Mesenchymal stem cell (in vitro differentiated cells and primary cell): ENCODE results near the gene FNDC10.

Experiments used
- DNase-seq: peaks from one replicate; pipeline ENCODE4 v3.0.0-alpha.2; 2013
- H2AFZ ChIP-seq: one replicate; pipeline ENCODE4 v1.6.1; 2013; ENCODE audit warnings: low read depth, mild to moderate bottlenecking, control low read depth, inconsistent platforms, low read length, moderate library complexity
- H2AK5ac ChIP-seq: 2 replicates; pipeline ENCODE4 v1.6.1; 2013; ENCODE audit warnings: low read length, moderate library complexity, mild to moderate bottlenecking, inconsistent platforms; ENCODE audit not compliant: severe bottlenecking
- H2BK120ac ChIP-seq: one replicate; pipeline ENCODE4 v1.6.1; 2013; ENCODE audit warnings: low read depth, mild to moderate bottlenecking, inconsistent platforms, low read length, moderate library complexity
- H2BK12ac ChIP-seq, 2 experiments: one replicate each; pipeline ENCODE4 v1.6.1; 2013; ENCODE audit warnings: inconsistent platforms in 2 of 2, low read length in 2 of 2, mild to moderate bottlenecking in 2 of 2, moderate library complexity in 2 of 2, control low read depth in 1 of 2
- H2BK15ac ChIP-seq: one replicate; pipeline ENCODE4 v1.6.1; 2013; ENCODE audit warnings: mild to moderate bottlenecking, low read depth, inconsistent platforms; ENCODE audit not compliant: poor library complexity, severe bottlenecking
- H2BK5ac ChIP-seq: 2 replicates; pipeline ENCODE4 v1.6.1; 2013; ENCODE audit warnings: low read depth, mild to moderate bottlenecking, low read length, control low read depth, inconsistent platforms; ENCODE audit not compliant: poor library complexity, severe bottlenecking
- H3K14ac ChIP-seq, 2 experiments: one replicate each; pipeline ENCODE4 v1.6.1; 2013; ENCODE audit warnings: inconsistent platforms in 2 of 2, low read length in 2 of 2, control low read depth in 1 of 2, mild to moderate bottlenecking in 1 of 2, moderate library complexity in 1 of 2
- H3K18ac ChIP-seq, 2 experiments: one replicate each; pipeline ENCODE4 v1.6.1; 2013; ENCODE audit warnings: inconsistent platforms in 2 of 2, low read length in 2 of 2, control low read depth in 1 of 2, low read depth in 1 of 2, mild to moderate bottlenecking in 1 of 2
- H3K23ac ChIP-seq, 2 experiments: one replicate each; pipeline ENCODE4 v1.6.1; 2013; ENCODE audit warnings: inconsistent platforms in 2 of 2, low read length in 2 of 2, mild to moderate bottlenecking in 2 of 2, moderate library complexity in 2 of 2, control low read depth in 1 of 2
- H3K27ac ChIP-seq: 2 replicates; pipeline ENCODE4 v1.5.1; 2013; ENCODE audit warnings: mild to moderate bottlenecking, moderate library complexity, low read length, control low read depth, inconsistent platforms; ENCODE audit not compliant: poor library complexity, severe bottlenecking
- H3K27me3 ChIP-seq, 2 experiments: 2 replicates each; pipeline versions ENCODE4 v1.6.1 to v1.7.0; 2013; ENCODE audit warnings: low read length in 2 of 2, mild to moderate bottlenecking in 2 of 2, moderate library complexity in 2 of 2, control low read depth in 1 of 2, inconsistent platforms in 1 of 2; ENCODE audit not compliant: control insufficient read depth in 1 of 2, insufficient read depth in 1 of 2
- H3K36me3 ChIP-seq, 2 experiments: 2 replicates each; pipeline versions ENCODE4 v1.6.1 to v1.7.0; 2013; ENCODE audit warnings: low read length in 2 of 2, control low read depth in 1 of 2, inconsistent platforms in 1 of 2, low read depth in 1 of 2, mild to moderate bottlenecking in 1 of 2; ENCODE audit not compliant: insufficient read depth in 2 of 2, control insufficient read depth in 1 of 2
- H3K4ac ChIP-seq, 2 experiments: one replicate each; pipeline ENCODE4 v1.6.1; 2013; ENCODE audit warnings: inconsistent platforms in 2 of 2, low read length in 2 of 2, mild to moderate bottlenecking in 2 of 2, moderate library complexity in 2 of 2, control low read depth in 1 of 2, low read depth in 1 of 2
- H3K4me1 ChIP-seq: 2 replicates; pipeline ENCODE4 v1.6.1; 2013; ENCODE audit warnings: low read depth, low read length, control low read depth; ENCODE audit not compliant: control insufficient read depth, insufficient read depth
- H3K4me2 ChIP-seq: 2 replicates; pipeline ENCODE4 v1.6.1; 2013; ENCODE audit warnings: low read length, mild to moderate bottlenecking, inconsistent platforms; ENCODE audit not compliant: poor library complexity, severe bottlenecking
- H3K4me3 ChIP-seq, 2 experiments: 2 replicates each; pipeline versions ENCODE4 v1.5.1 to v1.7.0; 2013; ENCODE audit warnings: low read length in 2 of 2, mild to moderate bottlenecking in 2 of 2, control low read depth in 1 of 2, low read depth in 1 of 2; ENCODE audit not compliant: insufficient read depth in 1 of 2
- H3K79me1 ChIP-seq: replicated peaks from 2 replicates; pipeline ENCODE4 v1.6.1; 2013; ENCODE audit warnings: mild to moderate bottlenecking, control low read depth, low read length, inconsistent platforms; ENCODE audit not compliant: poor library complexity, severe bottlenecking
- H3K9ac ChIP-seq: 2 replicates; pipeline ENCODE4 v1.7.0; 2013; ENCODE audit warnings: mild to moderate bottlenecking, low read length, moderate library complexity
- H3K9me3 ChIP-seq: 2 replicates; pipeline ENCODE4 v1.7.0; 2013; ENCODE audit warnings: mild to moderate bottlenecking, low read length; ENCODE audit not compliant: control insufficient read depth
- H4K8ac ChIP-seq: one replicate; pipeline ENCODE4 v1.6.1; 2013; ENCODE audit warnings: inconsistent platforms, mild to moderate bottlenecking, low read length, moderate library complexity
- H4K91ac ChIP-seq: one replicate; pipeline ENCODE4 v1.6.1; 2013; ENCODE audit warnings: mild to moderate bottlenecking, low read length, inconsistent platforms
- WGBS: methylation state at CpG from one replicate; pipeline ENCODE4 v1.1.7; 2013; ENCODE audit warnings: mixed read lengths; 5-methylcytosine and 5-hydroxymethylcytosine counted together

Gene FNDC10

GRCh38 chr1:1583347-1584010 is 16.5 kb downstream of the FNDC10 start:
- Histone ChIP-seq H3K4me3 (no peak overlapping the region), H4K91ac (no peak overlapping the region), H3K27me3 (peaks cover 19 to 39% of the 10 kb centered on the region in 2 experiments), H2BK12ac (no peak overlapping the region), H3K4me1 (no peaks in the 10 kb centered on the region), H3K4me2 (no peak overlapping the region), H4K8ac (peak overlapping the region; percentile 55), H3K79me1 (no peaks in the 10 kb centered on the region), H3K36me3 (no peaks in the 10 kb centered on the region), H3K9ac (no peak overlapping the region), H2BK120ac (no peak overlapping the region), H3K18ac (no peak overlapping the region), H2AK5ac (no peak overlapping the region), H2BK15ac (no peak overlapping the region), H2AFZ (no peak overlapping the region), H2BK5ac (no peak overlapping the region), H3K4ac (no peak overlapping the region), H3K23ac (no peak overlapping the region), H3K27ac (no peak overlapping the region), H3K14ac (no peak overlapping the region), H3K9me3 (no peaks in the 10 kb centered on the region)
- no peak for DNase-seq
- WGBS: 81% methylated on average over 22 of the region's 23 CpGs

- no peaks in the 10 kb centered on the region for H3K79me1 ChIP-seq
- no peaks in the 10 kb centered on the region for H3K4me1 ChIP-seq
- no peak overlapping the region for H3K4me2 ChIP-seq
- no peaks in the 10 kb centered on the region for H3K9me3 ChIP-seq
- no peaks in the 10 kb centered on the region for H3K36me3 ChIP-seq
- H3K4ac ChIP-seq: no peak overlapping the region
- H2BK15ac ChIP-seq: no peak overlapping the region
- peaks cover 24 to 46% of the 10 kb centered on the region in 2 experiments for H3K27me3 ChIP-seq
- no peak overlapping the region for H2BK5ac ChIP-seq
- no peak overlapping the region for H3K23ac ChIP-seq
- H3K9ac ChIP-seq: no peak overlapping the region
- 80% methylated on average over 9 of the region's 9 CpGs for WGBS
- H3K18ac ChIP-seq: no peak overlapping the region
- no peak overlapping the region for H2BK120ac ChIP-seq
- no peak for DNase-seq
- H4K8ac ChIP-seq: peak overlapping the region; percentile 54
- no peak overlapping the region for H2AFZ ChIP-seq
- no peak overlapping the region for H3K27ac ChIP-seq
- no peak overlapping the region for H2AK5ac ChIP-seq
- no peak overlapping the region for H4K91ac ChIP-seq
- H3K4me3 ChIP-seq: no peak overlapping the region
- H2BK12ac ChIP-seq: no peak overlapping the region
- no peak overlapping the region for H3K14ac ChIP-seq
These were observed 17.2 kb downstream of the FNDC10 start for GRCh38 chr1:1582585-1583346.

- H4K91ac ChIP-seq: no peak overlapping the region
- H3K9ac ChIP-seq: no peak overlapping the region
- H2AFZ ChIP-seq: no peak overlapping the region
- H2BK15ac ChIP-seq: no peak overlapping the region
- no peak overlapping the region for H3K4ac ChIP-seq
- H3K27ac ChIP-seq: no peak overlapping the region
- H3K36me3 ChIP-seq: no peaks in the 10 kb centered on the region
- no peak overlapping the region for H2BK12ac ChIP-seq
- H3K4me3 ChIP-seq: no peak overlapping the region
- peaks cover 5% of the 10 kb centered on the region for H3K79me1 ChIP-seq
- no peak for DNase-seq
- no peak overlapping the region for H3K23ac ChIP-seq
- H3K18ac ChIP-seq: no peak overlapping the region
- H2BK120ac ChIP-seq: no peak overlapping the region
- H2AK5ac ChIP-seq: no peak overlapping the region
- WGBS: 92% methylated on average over 13 of the region's 13 CpGs
- H3K14ac ChIP-seq: no peak overlapping the region
- peaks cover 23 to 36% of the 10 kb centered on the region in 2 experiments for H3K27me3 ChIP-seq
- no peak overlapping the region for H3K4me2 ChIP-seq
- no peaks in the 10 kb centered on the region for H3K9me3 ChIP-seq
- no peak overlapping the region for H2BK5ac ChIP-seq
- H4K8ac ChIP-seq: no peak overlapping the region
- H3K4me1 ChIP-seq: peaks cover 4% of the 10 kb centered on the region
These were observed 21.5 kb downstream of the FNDC10 start for GRCh38 chr1:1578371-1578940.

- H3K36me3 ChIP-seq: no peaks in the 10 kb centered on the region
- H2AK5ac ChIP-seq: no peak overlapping the region
- H3K14ac ChIP-seq: no peak overlapping the region
- H3K4me1 ChIP-seq: peaks cover 9% of the 10 kb centered on the region
- H3K4me2 ChIP-seq: no peak overlapping the region
- H3K4me3 ChIP-seq: no peak overlapping the region
- no peak overlapping the region for H2BK5ac ChIP-seq
- H2AFZ ChIP-seq: no peak overlapping the region
- 56% methylated on average over 10 of the region's 10 CpGs for WGBS
- no peak overlapping the region for H2BK12ac ChIP-seq
- no peak overlapping the region for H4K91ac ChIP-seq
- no peak overlapping the region for H2BK15ac ChIP-seq
- H4K8ac ChIP-seq: no peak overlapping the region
- H3K79me1 ChIP-seq: peaks cover 5% of the 10 kb centered on the region
- no peak overlapping the region for H3K27ac ChIP-seq
- no peak overlapping the region for H3K18ac ChIP-seq
- no peak overlapping the region for H3K23ac ChIP-seq
- no peak overlapping the region for H3K9ac ChIP-seq
- H2BK120ac ChIP-seq: no peak overlapping the region
- H3K9me3 ChIP-seq: no peaks in the 10 kb centered on the region
- peaks cover 13 to 31% of the 10 kb centered on the region in 2 experiments for H3K27me3 ChIP-seq
- no peak overlapping the region for H3K4ac ChIP-seq
- no peak for DNase-seq
These were observed 22.4 kb downstream of the FNDC10 start for GRCh38 chr1:1577367-1578011.
